NCI-H526 (cell line): ENCODE data around the gene RIPOR2.
A peak's percentile ranks its signal among the peaks of the same experiment; 100 is the strongest.
"Not testable (repeated sequence)": the region's sequence is repeated elsewhere in the genome, so short reads cannot be mapped to it uniquely, and the experiment has no call there.

Experiments
- DNase-seq, 2 experiments: peaks; one replicate each; lab custom pipeline; 2025; lab: John Stamatoyannopoulos, UW

RIPOR2 gene

GRCh38 chr6:24925661-24926060 is 10.1 kb downstream of the RIPOR2 start:
- DNase-seq = no peak

- DNase-seq = no peak
These were observed 11.0 kb downstream of the RIPOR2 start for GRCh38 chr6:24924580-24925356.

GRCh38 chr6:24923885-24924401 is 11.8 kb downstream of the RIPOR2 start:
- no peak for DNase-seq

- DNase-seq = no peak
These were observed 12.9 kb downstream of the RIPOR2 start for GRCh38 chr6:24922814-24923213.

- DNase-seq = no peak
These were observed 13.6 kb downstream of the RIPOR2 start for GRCh38 chr6:24922170-24922569.

GRCh38 chr6:24920136-24920535 is 15.6 kb downstream of the RIPOR2 start:
- no peak for DNase-seq

GRCh38 chr6:24919056-24919892 is 16.5 kb downstream of the RIPOR2 start:
- DNase-seq = peak; percentile 37 to 46

GRCh38 chr6:24918641-24919055 is 17.1 kb downstream of the RIPOR2 start:
- DNase-seq = peak; percentile 94

- DNase-seq = no peak
These were observed 19.3 kb downstream of the RIPOR2 start for GRCh38 chr6:24916496-24916895.

GRCh38 chr6:24915641-24916040 is 20.1 kb downstream of the RIPOR2 start:
- no peak for DNase-seq

GRCh38 chr6:24914082-24914481 is 21.7 kb downstream of the RIPOR2 start:
- DNase-seq = not testable (repeated sequence)

GRCh38 chr6:24911796-24912382 is 23.9 kb downstream of the RIPOR2 start:
- DNase-seq = peak in 1 of 2 experiments; percentile 10

- DNase-seq = peak; percentile 60 to 89
These were observed 24.6 kb downstream of the RIPOR2 start for GRCh38 chr6:24910961-24911725.

- DNase-seq = peak; percentile 32 to 85
These were observed 25.3 kb downstream of the RIPOR2 start for GRCh38 chr6:24910331-24910960.

GRCh38 chr6:24909241-24910216 is 26.2 kb downstream of the RIPOR2 start:
- peak in 1 of 2 experiments; percentile 51 for DNase-seq

- DNase-seq = no peak
These were observed 27.1 kb downstream of the RIPOR2 start for GRCh38 chr6:24908650-24909035.

GRCh38 chr6:24907919-24908649 is 27.7 kb downstream of the RIPOR2 start:
- DNase-seq = peak; percentile 66 to 76

- DNase-seq = no peak
These were observed 29.4 kb downstream of the RIPOR2 start for GRCh38 chr6:24906314-24906713.

GRCh38 chr6:24905483-24905882 is 30.3 kb downstream of the RIPOR2 start:
- no peak for DNase-seq
